ENCODE measurements around the gene CACNA2D1.
A peak's percentile ranks its signal among the peaks of the same experiment; 100 is the strongest.

Gene CACNA2D1

GRCh38 chr7:82270870-82271269 lies 172.7 kb downstream of the CACNA2D1 start:
- DNase-seq: no peak

- DNase-seq: no peak
Observed at GRCh38 chr7:82268632-82269031, 174.9 kb downstream of the CACNA2D1 start.

GRCh38 chr7:82266081-82266480 lies 177.5 kb downstream of the CACNA2D1 start:
- no peak for DNase-seq

GRCh38 chr7:82264783-82265305 lies 178.7 kb downstream of the CACNA2D1 start:
- DNase-seq: no peak

- no peak for DNase-seq
Observed at GRCh38 chr7:82263920-82264782, 179.4 kb downstream of the CACNA2D1 start.

GRCh38 chr7:82258181-82258580 lies 185.4 kb downstream of the CACNA2D1 start:
- no peak for DNase-seq

- no peak for DNase-seq
Observed at GRCh38 chr7:82257118-82257695, 186.4 kb downstream of the CACNA2D1 start.

GRCh38 chr7:82255706-82256105 lies 187.9 kb downstream of the CACNA2D1 start:
- no peak for DNase-seq

GRCh38 chr7:82250598-82250997 lies 193.0 kb downstream of the CACNA2D1 start:
- no peak for DNase-seq

- DNase-seq: no peak
Observed at GRCh38 chr7:82249979-82250378, 193.6 kb downstream of the CACNA2D1 start.

- peak; percentile 5 for DNase-seq
Observed at GRCh38 chr7:82247814-82248433, 195.7 kb downstream of the CACNA2D1 start.

- DNase-seq: no peak
Observed at GRCh38 chr7:82244947-82245517, 198.5 kb downstream of the CACNA2D1 start.

- DNase-seq: no peak
Observed at GRCh38 chr7:82241356-82241755, 202.2 kb downstream of the CACNA2D1 start.

- DNase-seq: peak; percentile 58
Observed at GRCh38 chr7:82235713-82236112, 207.9 kb downstream of the CACNA2D1 start.

- DNase-seq: peak; percentile 43
Observed at GRCh38 chr7:82234457-82235049, 209.0 kb downstream of the CACNA2D1 start.

- no peak for DNase-seq
Observed at GRCh38 chr7:82230811-82231581, 212.6 kb downstream of the CACNA2D1 start.

- DNase-seq: no peak
Observed at GRCh38 chr7:82229164-82229563, 214.4 kb downstream of the CACNA2D1 start.

GRCh38 chr7:82226191-82226590 lies 217.4 kb downstream of the CACNA2D1 start:
- no peak for DNase-seq

GRCh38 chr7:82224529-82224928 lies 219.0 kb downstream of the CACNA2D1 start:
- DNase-seq: no peak

- DNase-seq: no peak
Observed at GRCh38 chr7:82223580-82223979, 220.0 kb downstream of the CACNA2D1 start.

- no peak for DNase-seq
Observed at GRCh38 chr7:82221152-82221674, 222.4 kb downstream of the CACNA2D1 start.

GRCh38 chr7:82212466-82212865 lies 231.1 kb downstream of the CACNA2D1 start:
- DNase-seq: no peak
